ENCODE data around the gene USP32.

The USP32 gene

GRCh38 chr17:60174035-60174434, 217.9 kb downstream of the USP32 start:
- no peaks in the 10 kb centered on the region for H3K9me3 Mint-ChIP-seq
- TF ChIP-seq CTCF (IDR thresholded peaks at IDR 0.05): no peak
- no peak overlapping the region for H3K27ac Mint-ChIP-seq
- H3K27me3 Mint-ChIP-seq (ENCODE audit: low read depth, poor library complexity): no peaks in the 10 kb centered on the region
- DNase-seq: no peak
- H3K36me3 Mint-ChIP-seq (ENCODE audit: low read depth): peaks cover 24% of the 10 kb centered on the region
- no peak overlapping the region for H3K4me3 Mint-ChIP-seq
- H3K4me1 Mint-ChIP-seq: peaks cover 24% of the 10 kb centered on the region

GRCh38 chr17:60173304-60173819, 218.6 kb downstream of the USP32 start:
- DNase-seq: no peak
- Mint-ChIP-seq H3K27ac (peak overlapping the region; percentile 7), H3K4me1 (peaks cover 30% of the 10 kb centered on the region), H3K9me3 (no peaks in the 10 kb centered on the region), H3K27me3 (ENCODE audit: low read depth, poor library complexity) (no peaks in the 10 kb centered on the region), H3K4me3 (no peak overlapping the region), H3K36me3 (ENCODE audit: low read depth) (peaks cover 17% of the 10 kb centered on the region)
- TF ChIP-seq CTCF (IDR thresholded peaks at IDR 0.05): no peak

GRCh38 chr17:60171753-60172079, 220.2 kb downstream of the USP32 start:
- peaks cover 9% of the 10 kb centered on the region for H3K27me3 Mint-ChIP-seq (ENCODE audit: low read depth, poor library complexity)
- peaks cover 10% of the 10 kb centered on the region for H3K36me3 Mint-ChIP-seq (ENCODE audit: low read depth)
- DNase-seq: no peak
- H3K4me3 Mint-ChIP-seq: no peak overlapping the region
- H3K27ac Mint-ChIP-seq: no peak overlapping the region
- no peak for TF ChIP-seq CTCF (IDR thresholded peaks at IDR 0.05)
- H3K4me1 Mint-ChIP-seq: peaks cover 40% of the 10 kb centered on the region
- H3K9me3 Mint-ChIP-seq: no peaks in the 10 kb centered on the region

- Mint-ChIP-seq H3K36me3 (ENCODE audit: low read depth) (peaks cover 4% of the 10 kb centered on the region), H3K27me3 (ENCODE audit: low read depth, poor library complexity) (peaks cover 9% of the 10 kb centered on the region), H3K9me3 (no peaks in the 10 kb centered on the region), H3K27ac (no peak overlapping the region), H3K4me3 (no peak overlapping the region), H3K4me1 (peaks cover 40% of the 10 kb centered on the region)
- no peak for TF ChIP-seq CTCF (IDR thresholded peaks at IDR 0.05)
- DNase-seq: no peak
Observed at GRCh38 chr17:60170835-60171752, 220.8 kb downstream of the USP32 start.

GRCh38 chr17:60169921-60170817, 221.8 kb downstream of the USP32 start:
- DNase-seq: no peak
- Mint-ChIP-seq H3K9me3 (no peaks in the 10 kb centered on the region), H3K27ac (no peak overlapping the region)

More at GRCh38 chr17:60169921-60170817, 221.8 kb downstream of the USP32 start:
- Mint-ChIP-seq H3K27me3 (ENCODE audit: low read depth, poor library complexity) (peaks cover 10% of the 10 kb centered on the region), H3K36me3 (ENCODE audit: low read depth) (peaks cover 4% of the 10 kb centered on the region), H3K4me3 (no peak overlapping the region), H3K4me1 (peaks cover 40% of the 10 kb centered on the region)
- no peak for TF ChIP-seq CTCF (IDR thresholded peaks at IDR 0.05)

Data from nephron progenitor cell (in vitro differentiated cells).